ENCODE measurements around the gene ZNF521.

The ZNF521 gene

GRCh38 chr18:25351777-25352628, at the start of gene ZNF521:
Gene ZNF521, minus strand, starts transcription at chr18:25352166. Its CDS starts 1,220 bp downstream, at chr18:25350946.
- DNase-seq (ENCODE audit: extremely low read depth, low read depth): peak; percentile 83
- TF ChIP-seq CTCF (IDR thresholded peaks at IDR 0.05; ENCODE audit: low read depth, low read length): peak; percentile 36

GRCh38 chr18:25399554-25399953, 47.6 kb upstream of the ZNF521 start:
- TF ChIP-seq CTCF (IDR thresholded peaks at IDR 0.05; ENCODE audit: low read depth, low read length): no peak
- no peak for DNase-seq (ENCODE audit: extremely low read depth, low read depth)

DNA sequence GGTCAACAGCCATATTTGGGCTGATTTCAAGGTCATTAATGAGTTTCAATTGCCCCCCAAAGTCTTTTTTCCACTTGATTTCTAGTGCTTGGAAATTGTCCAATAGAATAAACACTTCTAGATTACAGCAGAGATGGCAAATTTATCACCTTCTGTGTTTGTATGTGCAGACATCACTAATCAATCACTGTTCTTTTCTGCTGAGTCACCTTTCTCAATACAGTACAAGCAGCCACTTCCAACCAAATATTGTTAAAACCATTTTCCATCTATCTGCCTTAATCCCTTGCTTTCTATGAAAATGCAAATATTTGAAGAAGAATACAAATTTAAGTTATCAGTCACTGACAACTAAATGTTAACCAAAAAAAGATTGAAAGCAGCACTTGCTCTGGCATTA, 40.2 kb upstream of the ZNF521 start:
- no peak for DNase-seq (ENCODE audit: extremely low read depth, low read depth)
- TF ChIP-seq CTCF (IDR thresholded peaks at IDR 0.05; ENCODE audit: low read depth, low read length): no peak

DNA sequence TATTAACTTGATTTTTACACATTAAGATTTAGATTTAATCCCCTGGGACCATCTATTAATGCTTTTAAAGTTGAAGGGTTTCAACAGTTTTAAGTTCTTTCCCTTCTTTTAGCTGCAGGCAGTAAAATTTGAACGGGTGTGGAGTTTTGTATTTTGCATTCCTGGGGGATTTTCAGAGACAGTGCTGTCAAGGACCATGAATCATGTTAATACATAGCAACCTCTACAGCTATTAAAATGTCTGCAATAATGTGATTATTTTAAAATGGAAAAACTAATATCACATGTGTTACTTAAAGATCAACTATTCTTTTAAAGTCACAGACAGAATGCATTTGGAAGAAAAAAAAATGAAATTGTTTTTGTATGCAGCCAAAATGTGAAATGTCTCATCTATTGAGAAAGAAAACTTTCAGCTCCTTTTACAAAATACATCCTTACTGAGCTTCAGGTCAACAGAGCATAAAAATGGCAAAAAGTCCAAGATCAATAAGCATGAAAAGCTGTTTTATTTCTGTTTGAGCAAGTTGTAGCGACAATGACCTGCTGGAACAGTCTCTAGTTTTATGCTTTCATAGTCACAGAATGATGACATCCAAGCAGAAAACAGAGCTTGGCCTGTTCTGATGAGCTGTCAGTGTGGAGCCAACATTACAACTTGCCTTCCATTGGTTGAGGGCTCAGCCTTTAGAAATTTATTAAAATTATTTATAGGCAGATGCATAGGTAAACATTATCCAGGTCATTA, 21.6 kb upstream of the ZNF521 start:
- no peak for TF ChIP-seq CTCF (IDR thresholded peaks at IDR 0.05; ENCODE audit: low read depth, low read length)
- DNase-seq (ENCODE audit: extremely low read depth, low read depth): no peak

- no peak for TF ChIP-seq CTCF (IDR thresholded peaks at IDR 0.05; ENCODE audit: low read depth, low read length)
- no peak for DNase-seq (ENCODE audit: extremely low read depth, low read depth)
Measured at GRCh38 chr18:25370391-25370790, 18.4 kb upstream of the ZNF521 start.

DNA sequence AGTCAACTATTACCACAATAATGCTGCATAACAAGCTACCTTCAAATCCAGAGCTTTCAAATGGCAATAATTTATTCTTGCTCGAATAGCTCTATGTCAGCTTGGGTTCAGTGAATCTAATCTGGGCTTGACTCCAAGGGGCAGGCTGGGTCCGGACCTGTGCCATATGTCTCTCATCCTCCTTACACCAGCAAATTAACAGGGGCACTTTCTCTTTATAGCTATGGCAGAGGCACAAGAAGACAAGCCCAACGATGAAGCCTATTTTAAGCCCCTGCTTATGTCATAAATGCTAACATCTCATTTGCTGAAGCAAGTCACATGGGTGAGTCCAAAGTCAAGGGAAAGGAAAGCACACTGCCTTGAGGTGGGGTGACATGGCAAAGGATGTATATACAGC, 13.3 kb upstream of the ZNF521 start:
- no peak for TF ChIP-seq CTCF (IDR thresholded peaks at IDR 0.05; ENCODE audit: low read depth, low read length)

DNA sequence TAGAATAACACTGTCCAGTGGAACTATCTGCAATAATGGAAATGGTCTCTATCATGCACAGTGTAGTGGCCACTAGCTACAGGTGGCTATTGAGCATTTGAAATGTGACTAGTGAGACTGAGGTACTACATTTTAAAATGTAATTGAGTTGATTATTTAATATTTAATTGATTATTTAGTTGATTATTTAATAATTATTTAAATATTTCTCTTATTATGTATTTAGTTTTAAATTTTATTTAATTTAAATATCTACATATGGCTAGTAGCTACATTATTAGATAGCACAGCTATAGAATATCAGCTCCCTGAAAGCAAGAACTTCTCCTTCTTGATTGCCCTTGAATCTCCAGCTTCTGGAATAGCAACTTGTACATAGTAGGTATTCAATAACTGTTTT, 12.8 kb upstream of the ZNF521 start:
- TF ChIP-seq CTCF (IDR thresholded peaks at IDR 0.05; ENCODE audit: low read depth, low read length): no peak
- DNase-seq (ENCODE audit: extremely low read depth, low read depth): no peak

More for the DNA sequence above, 13.3 kb upstream of the ZNF521 start:
- DNase-seq (ENCODE audit: extremely low read depth, low read depth): no peak

Data from AG09319 (cell line).